NCI-H1694 (cell line): ENCODE measurements around the gene FAM25G.

Source experiments
- DNase-seq: peaks from one replicate; lab custom pipeline; 2025; lab: John Stamatoyannopoulos, UW

FAM25G gene

DNA sequence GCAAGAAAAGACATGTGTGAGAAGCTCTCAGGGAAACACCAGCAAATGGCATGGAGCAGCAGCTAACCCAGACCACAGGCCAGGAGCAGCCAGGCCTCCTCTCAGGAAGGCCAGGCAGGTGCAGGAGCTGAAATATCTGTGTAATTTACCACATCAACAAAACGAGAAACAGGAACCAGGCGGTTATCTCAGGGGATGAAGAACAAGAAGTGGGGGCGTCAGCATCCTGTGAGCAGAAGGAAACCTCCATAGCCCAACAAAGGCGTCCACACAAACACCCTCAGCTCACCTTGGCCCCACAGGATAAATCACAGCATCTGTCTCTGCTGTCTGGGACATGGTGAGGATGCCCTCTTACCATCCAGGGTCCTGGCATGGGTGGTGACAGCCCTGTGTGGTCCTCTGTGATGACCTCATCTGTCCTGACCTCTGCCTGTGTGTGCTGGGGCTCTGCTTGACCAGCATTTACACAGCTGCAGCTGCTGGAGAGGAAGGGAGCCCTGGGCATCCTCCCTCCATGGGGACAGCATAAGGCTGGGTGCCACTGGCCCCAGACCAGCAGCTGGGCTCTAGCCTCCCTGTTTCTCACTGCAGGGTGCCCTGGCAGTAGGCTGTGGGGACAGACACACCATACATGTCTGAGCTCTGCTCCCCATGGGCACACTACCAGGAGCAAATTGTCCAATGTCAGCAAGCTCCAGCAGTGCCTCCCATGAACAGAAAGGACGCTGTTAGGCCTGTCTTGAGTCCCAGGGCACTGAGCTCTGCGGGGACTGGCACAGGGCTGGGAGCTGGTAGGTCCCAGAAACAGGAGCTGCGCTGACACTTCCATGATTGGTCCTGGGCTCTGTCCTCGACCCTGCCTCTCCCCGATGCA is 42.2 kb downstream of the FAM25G start:
- DNase-seq, result no peak

DNA sequence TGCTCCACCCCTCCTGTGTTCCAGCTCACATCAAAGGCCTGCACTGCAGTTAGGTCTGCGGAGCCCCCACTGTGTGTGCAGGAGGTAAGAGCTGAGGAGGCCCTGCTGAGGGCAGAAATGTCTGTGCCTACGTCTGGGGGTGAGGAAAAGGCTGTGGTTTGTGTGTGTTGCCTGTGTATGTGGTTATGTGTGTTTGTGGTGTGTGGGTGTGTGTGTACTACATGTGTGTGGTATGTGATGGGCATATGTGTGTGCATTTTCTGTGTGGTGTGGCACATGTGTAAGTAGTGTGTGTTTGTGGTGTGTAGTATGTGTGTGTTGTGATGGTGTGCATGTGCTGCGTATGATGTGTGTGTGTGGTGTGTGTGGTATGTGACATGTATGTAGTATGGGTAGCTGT is 43.8 kb downstream of the FAM25G start:
- no peak for DNase-seq

DNA sequence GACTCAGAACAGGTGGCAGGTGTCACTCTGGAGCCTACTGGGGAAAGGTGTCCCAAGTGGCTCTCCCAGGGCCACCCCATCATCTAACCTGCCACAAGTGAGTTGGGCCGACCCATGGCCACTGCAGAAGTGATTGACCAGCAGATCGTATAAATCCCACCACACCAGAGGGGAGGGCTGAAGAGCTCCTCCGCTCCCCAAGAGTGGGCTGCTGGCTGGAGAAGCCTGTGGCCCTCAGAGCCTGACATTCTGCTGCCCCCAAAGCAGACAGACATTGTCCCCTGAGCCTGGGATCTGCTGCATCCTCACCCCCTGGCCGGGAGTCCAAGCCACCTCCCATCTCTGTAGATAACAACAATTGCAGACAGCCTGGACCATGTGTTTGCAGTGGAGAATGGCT is 44.3 kb downstream of the FAM25G start:
- no peak for DNase-seq

DNA sequence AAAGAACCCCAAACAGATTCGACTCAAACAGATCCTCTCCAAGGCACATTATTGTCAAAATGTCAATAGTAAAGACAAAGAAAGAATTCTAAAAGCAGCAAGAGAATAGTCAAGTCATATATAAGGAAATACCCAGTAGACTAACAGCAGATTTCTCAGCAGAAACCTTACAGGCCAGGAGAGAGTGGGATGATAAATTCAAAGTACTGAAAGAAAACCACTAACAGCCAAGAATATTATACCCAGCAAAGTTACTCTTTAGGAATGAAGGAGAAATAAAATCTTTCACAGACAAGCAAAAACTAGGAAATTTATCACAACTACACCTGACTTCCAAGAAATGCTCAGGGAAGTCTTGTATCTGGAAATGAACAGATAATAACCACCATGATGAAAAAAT is 45.8 kb downstream of the FAM25G start:
- no peak for DNase-seq

DNA sequence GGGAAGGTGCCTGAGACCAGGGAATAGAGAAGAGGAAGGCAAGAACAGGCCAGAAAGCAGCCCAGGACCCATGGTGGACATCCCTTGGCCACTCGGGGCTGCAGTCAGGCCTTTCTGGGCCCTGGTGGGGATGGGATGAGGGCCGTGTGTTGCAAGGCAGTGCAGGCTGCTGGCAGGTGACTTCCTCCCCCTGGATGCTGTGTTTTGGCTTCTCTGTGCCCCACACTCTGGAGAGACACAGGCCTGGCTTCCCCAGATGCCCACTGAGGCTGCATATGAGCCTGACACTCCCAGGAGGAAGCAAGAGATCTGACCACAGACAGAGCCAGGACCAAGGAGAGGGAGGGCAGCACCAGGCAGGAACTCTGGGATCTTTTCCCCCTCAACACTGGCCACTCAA is 47.5 kb downstream of the FAM25G start:
- no peak for DNase-seq

DNA sequence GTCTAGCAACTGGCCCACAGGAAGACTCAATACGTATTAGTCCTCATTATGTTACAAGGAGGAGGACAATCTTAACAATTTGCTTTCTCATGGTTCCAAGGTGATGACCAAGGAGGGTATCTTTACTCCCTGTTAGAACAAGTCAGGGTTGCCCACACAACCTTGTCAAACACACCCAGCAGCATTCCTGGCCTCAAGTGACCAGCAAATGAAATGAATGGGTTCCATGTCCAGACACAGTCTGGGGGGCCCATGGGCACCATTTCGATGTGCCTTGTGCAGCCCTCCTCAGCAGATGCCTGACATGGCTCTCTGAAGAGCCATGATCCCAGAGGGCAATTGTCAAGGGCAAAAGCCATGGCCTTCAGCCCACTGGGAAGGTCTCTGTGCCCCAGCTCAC is 48.4 kb downstream of the FAM25G start:
- DNase-seq, result no peak

DNA sequence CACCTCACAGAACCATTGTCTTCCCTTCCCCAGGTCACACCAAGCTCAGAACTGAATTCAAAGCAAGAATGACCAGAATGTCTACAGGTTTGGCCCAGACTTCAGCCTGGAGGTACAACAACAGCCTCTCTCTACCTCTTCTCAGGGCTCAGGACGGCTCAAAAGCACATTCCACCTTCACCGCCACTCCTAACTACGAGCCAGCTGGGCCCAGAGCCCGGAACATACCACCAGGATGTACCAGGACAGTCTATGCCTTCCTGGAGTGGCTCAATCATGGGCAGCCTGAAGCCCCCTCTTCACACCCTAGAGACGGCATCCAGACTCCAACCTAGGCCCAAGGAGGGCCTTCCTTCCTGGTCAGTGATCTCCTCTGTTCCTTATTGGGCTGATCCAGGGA is 49.1 kb downstream of the FAM25G start:
- no peak for DNase-seq

DNA sequence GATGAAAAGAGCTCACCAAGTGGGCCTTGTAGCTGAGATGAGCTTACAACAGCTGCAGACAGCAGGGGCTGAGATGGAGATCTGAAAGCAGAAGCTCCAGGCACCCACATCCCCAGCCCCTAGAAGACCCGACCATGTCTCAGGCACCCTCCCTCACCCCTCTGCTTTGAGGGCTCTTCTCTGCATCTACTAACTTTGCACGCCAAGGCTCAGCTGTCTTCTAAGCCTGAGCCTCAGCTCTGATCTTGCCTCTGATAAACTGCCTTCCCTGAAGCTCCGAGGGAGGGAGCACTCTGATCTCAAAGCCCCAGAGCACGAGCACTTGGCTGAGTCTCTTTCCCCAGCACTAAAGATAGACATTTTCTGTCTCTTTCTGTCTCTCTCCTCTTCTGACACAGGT is 49.6 kb downstream of the FAM25G start:
- DNase-seq, result no peak

DNA sequence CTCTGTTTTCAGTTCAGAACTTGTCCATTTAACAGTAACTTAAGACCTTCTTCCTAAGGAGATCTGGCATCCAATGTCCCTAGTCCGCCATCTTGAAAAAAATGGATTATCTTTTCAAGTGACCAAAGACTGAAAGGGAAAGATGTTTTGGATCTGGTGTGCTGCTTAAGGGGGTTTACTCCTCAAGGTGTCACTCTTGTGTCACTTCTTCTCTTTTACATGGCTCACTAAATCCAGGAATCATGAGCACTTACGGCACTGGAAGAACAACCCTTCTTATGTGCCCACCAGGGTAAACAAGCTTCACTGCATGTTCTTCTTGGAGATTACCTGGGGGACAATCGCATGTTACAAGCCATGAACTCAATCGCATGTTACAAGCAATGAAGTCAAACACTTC is 51.3 kb downstream of the FAM25G start:
- no peak for DNase-seq

DNA sequence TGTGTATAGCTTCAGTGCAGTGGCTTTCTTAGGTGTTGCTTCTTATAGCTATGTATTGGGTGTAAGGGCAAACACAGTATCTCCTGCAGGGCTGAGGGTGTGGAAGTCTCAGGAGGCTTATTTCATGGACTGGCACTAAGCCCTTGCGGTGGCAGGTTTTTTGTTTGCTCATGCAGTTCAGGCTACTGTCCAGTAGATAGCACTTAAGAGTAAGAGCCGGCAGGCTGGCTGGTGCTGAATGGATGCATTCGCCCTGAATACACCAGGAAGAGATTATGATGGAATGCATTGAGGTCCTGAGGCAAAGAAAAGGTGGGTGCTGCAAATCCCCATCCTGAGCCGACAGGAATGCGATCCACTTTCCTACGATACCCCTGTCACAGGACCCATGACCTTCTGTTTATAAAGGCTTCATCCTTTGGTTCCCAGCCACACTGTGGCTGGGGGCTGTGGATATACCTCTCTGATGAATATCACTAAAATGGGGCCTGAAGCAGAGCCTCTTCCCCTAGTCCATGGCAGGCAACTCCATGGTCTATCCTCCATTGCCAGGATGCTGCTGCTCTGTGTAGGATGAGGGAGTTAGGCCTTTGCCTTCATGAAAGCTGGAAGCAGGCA is 52.5 kb downstream of the FAM25G start:
- no peak for DNase-seq
